ENCODE results near the gene CTBP2.

DNA sequence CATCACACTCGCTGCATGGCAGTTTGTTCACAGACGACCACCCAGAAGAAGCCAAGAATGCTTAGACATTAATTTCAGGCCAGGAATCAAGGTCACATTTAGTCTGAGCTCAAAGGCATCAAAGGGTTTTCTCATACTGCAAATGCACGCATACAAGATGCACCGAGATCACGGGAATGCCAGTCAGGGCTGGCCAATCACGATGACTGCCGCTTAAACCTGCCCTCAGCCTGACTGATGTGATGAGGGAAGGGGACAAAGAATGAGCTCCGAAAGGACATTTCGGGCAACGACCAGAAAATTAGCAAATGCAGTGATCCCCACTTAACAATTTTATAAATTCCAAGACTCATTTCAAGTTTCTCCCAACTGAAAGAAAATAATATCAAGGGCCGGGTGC, 20.2 kb downstream of the CTBP2 start:
- TF ChIP-seq, protein P1, sequence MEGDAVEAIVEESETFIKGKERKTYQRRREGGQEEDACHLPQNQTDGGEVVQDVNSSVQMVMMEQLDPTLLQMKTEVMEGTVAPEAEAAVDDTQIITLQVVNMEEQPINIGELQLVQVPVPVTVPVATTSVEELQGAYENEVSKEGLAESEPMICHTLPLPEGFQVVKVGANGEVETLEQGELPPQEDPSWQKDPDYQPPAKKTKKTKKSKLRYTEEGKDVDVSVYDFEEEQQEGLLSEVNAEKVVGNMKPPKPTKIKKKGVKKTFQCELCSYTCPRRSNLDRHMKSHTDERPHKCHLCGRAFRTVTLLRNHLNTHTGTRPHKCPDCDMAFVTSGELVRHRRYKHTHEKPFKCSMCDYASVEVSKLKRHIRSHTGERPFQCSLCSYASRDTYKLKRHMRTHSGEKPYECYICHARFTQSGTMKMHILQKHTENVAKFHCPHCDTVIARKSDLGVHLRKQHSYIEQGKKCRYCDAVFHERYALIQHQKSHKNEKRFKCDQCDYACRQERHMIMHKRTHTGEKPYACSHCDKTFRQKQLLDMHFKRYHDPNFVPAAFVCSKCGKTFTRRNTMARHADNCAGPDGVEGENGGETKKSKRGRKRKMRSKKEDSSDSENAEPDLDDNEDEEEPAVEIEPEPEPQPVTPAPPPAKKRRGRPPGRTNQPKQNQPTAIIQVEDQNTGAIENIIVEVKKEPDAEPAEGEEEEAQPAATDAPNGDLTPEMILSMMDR (IDR thresholded peaks at IDR 0.05): no peak
- TF ChIP-seq POLR2A (IDR thresholded peaks at IDR 0.05): no peak

All from thyroid gland (tissue), 4 donors.